Testis (tissue), 3 donors: Measurements from ENCODE around the gene FAM83D. TPM values are rescaled to one million over a fixed set of nuclear protein-coding genes. Genes with fewer than 3 reads are reported as not detected.

Experiments
- DNase-seq: peaks from one replicate; pipeline ENCODE4 v3.0.0-alpha.2; 2019
- H3K27ac ChIP-seq, 2 donors: fragments of 200-600 bp; sonication (generic); one replicate each; pipeline ENCODE4 v1.5.1; 2019
- H3K27me3 ChIP-seq: fragments of 200-600 bp; sonication (generic); one replicate; pipeline ENCODE4 v1.5.1; 2019
- H3K36me3 ChIP-seq: fragments of 200-600 bp; sonication (generic); one replicate; pipeline ENCODE4 v1.5.1; 2017; ENCODE audit warnings: low read depth; ENCODE audit errors: missing control alignments
- H3K4me1 ChIP-seq: fragments of 200-600 bp; sonication (generic); one replicate; pipeline ENCODE4 v1.5.1; 2019
- H3K4me3 ChIP-seq, 2 donors: fragments of 200-600 bp; sonication (generic); one replicate each; pipeline ENCODE4 v1.5.1; 2017 to 2019
- H3K9me3 ChIP-seq: fragments of 200-600 bp; sonication (generic); one replicate; pipeline ENCODE4 v1.5.1; 2017
- CTCF ChIP-seq, 3 experiments: fragments of 450-650 bp in 2 of 3; fragments of 200-600 bp in 1 of 3; sonication (generic) in 1 of 3; IDR thresholded peaks; one replicate each; pipeline ENCODE4 v1.5.1; 2016 to 2019; ENCODE audit warnings: antibody characterized with exemption in 3 of 3, mild to moderate bottlenecking in 2 of 3, moderate library complexity in 1 of 3
- POLR2A ChIP-seq: fragments of 450-650 bp; IDR thresholded peaks from one replicate; pipeline ENCODE4 v1.6.1; 2017; ENCODE audit warnings: antibody characterized with exemption, mild to moderate bottlenecking, moderate library complexity
- WGBS, 2 donors: methylation state at CpG; one replicate each; pipeline ENCODE4 v1.1.5; 2018; 5-methylcytosine and 5-hydroxymethylcytosine counted together
- intact Hi-C: fragments of 100-400 bp; cut with DNase I; formaldehyde crosslinking; loops from one replicate; pipeline ENCODE4 v1.15.1; 2023; ENCODE audit warnings: low total_unique reads
- polyA plus RNA-seq: library from polyadenylated mRNA; stranded (reverse); fragments of 350-450 nt; fragmentation: Illumina TruSeq; extraction: RNeasy Lipid Tissue Mini Kit (QIAGEN cat#74804); gene quantifications from one replicate; pipeline ENCODE4 v1.2.3, GENCODE V29; 2014; ENCODE audit warnings: low read depth, low replicate concordance; ENCODE audit not compliant: insufficient read depth
- total RNA-seq, 2 donors: library from RNA; depleted of rRNA; stranded (reverse); fragments of >200 nt; gene quantifications; one replicate each; pipeline ENCODE4 v1.2.3, GENCODE V29; 2016

FAM83D gene
- total and polyA plus RNA-seq, 3 donors from 2014 or later: 10.1 to 13.7 (median 13.1) TPM

GRCh38 chr20:38963745-38964144 lies 37.5 kb downstream of the FAM83D start:
- DNase-seq: no peak
- H3K27ac ChIP-seq: no peak overlapping the region
- H3K36me3 ChIP-seq: no peaks in the 10 kb centered on the region
- H3K4me1 ChIP-seq: no peaks in the 10 kb centered on the region
- H3K27me3 ChIP-seq: no peaks in the 10 kb centered on the region
- TF ChIP-seq CTCF (IDR thresholded peaks at IDR 0.05) (no peak), POLR2A (no peak)
- intact Hi-C loops: no loop called here
- H3K9me3 ChIP-seq: no peaks in the 10 kb centered on the region
- no peak overlapping the region for H3K4me3 ChIP-seq

- Histone ChIP-seq H3K27ac (no peak overlapping the region), H3K4me3 (no peak overlapping the region), H3K36me3 (no peaks in the 10 kb centered on the region), H3K9me3 (no peaks in the 10 kb centered on the region), H3K27me3 (no peaks in the 10 kb centered on the region), H3K4me1 (no peaks in the 10 kb centered on the region)
- intact Hi-C loops: no loop called here
- no peak for DNase-seq
- TF ChIP-seq CTCF (IDR thresholded peaks at IDR 0.05): no peak
- TF ChIP-seq POLR2A: no peak
Observed at GRCh38 chr20:38965264-38965663, 39.0 kb downstream of the FAM83D start.

- intact Hi-C loops: no loop called here
- Histone ChIP-seq H3K9me3 (no peaks in the 10 kb centered on the region), H3K27ac (no peak overlapping the region), H3K27me3 (no peaks in the 10 kb centered on the region), H3K4me1 (no peaks in the 10 kb centered on the region), H3K4me3 (no peak overlapping the region), H3K36me3 (no peaks in the 10 kb centered on the region)
- no peak for TF ChIP-seq POLR2A
- TF ChIP-seq CTCF (IDR thresholded peaks at IDR 0.05): no peak
- DNase-seq: no peak
- 93 to 95% methylated on average over 6 of the region's 6 CpGs for WGBS, 2 donors
Observed at GRCh38 chr20:38968090-38968489, 41.9 kb downstream of the FAM83D start.

- no peak for DNase-seq
- no peaks in the 10 kb centered on the region for H3K9me3 ChIP-seq
- WGBS, 2 donors: 88 to 91% methylated on average over 4 of the region's 4 CpGs
- H3K4me1 ChIP-seq: no peaks in the 10 kb centered on the region
- no peak for TF ChIP-seq POLR2A
- intact Hi-C loops: no loop called here
- no peaks in the 10 kb centered on the region for H3K27me3 ChIP-seq
- no peaks in the 10 kb centered on the region for H3K36me3 ChIP-seq
- H3K27ac ChIP-seq: no peak overlapping the region
- no peak overlapping the region for H3K4me3 ChIP-seq
Observed at GRCh38 chr20:38969708-38970107, 43.5 kb downstream of the FAM83D start.

GRCh38 chr20:38970302-38970701 lies 44.1 kb downstream of the FAM83D start:
- Histone ChIP-seq H3K27ac (no peak overlapping the region), H3K27me3 (no peaks in the 10 kb centered on the region), H3K4me3 (no peak overlapping the region), H3K36me3 (no peaks in the 10 kb centered on the region), H3K9me3 (no peaks in the 10 kb centered on the region), H3K4me1 (no peaks in the 10 kb centered on the region)
- intact Hi-C loops: no loop called here
- no peak for DNase-seq
- 100% methylated on average over 1 of the region's 1 CpG for WGBS, 2 donors
- no peak for TF ChIP-seq POLR2A
- TF ChIP-seq CTCF (IDR thresholded peaks at IDR 0.05): no peak
